Measurements from ENCODE around the gene PDE4B. TPM values are rescaled to one million over a fixed set of nuclear protein-coding genes. Genes with fewer than 3 reads are reported as not detected.

PDE4B gene
- total RNA-seq, 1 experiment from 2014 or later = 5.5 TPM

- H3K27me3 ChIP-seq (ENCODE audit: low read length) = no peaks in the 10 kb centered on the region
- H3K9me2 ChIP-seq (replicated peaks; ENCODE audit: insufficient read depth, low read length) = no peaks in the 10 kb centered on the region
- H3K4me2 ChIP-seq (ENCODE audit: low read depth, low read length, poor library complexity, severe bottlenecking) = no peak overlapping the region
- H3K36me3 ChIP-seq (ENCODE audit: insufficient read depth, low read length) = no peaks in the 10 kb centered on the region
- H3K9ac ChIP-seq (ENCODE audit: low read length) = no peak overlapping the region
- no peaks in the 10 kb centered on the region for H3K4me1 ChIP-seq (ENCODE audit: low read length)
- H2AFZ ChIP-seq (ENCODE audit: low read length) = no peak overlapping the region
- no peak overlapping the region for H3K27ac ChIP-seq (ENCODE audit: low read length)
- H3K4me3 ChIP-seq (ENCODE audit: low read length) = no peak overlapping the region
- no peaks in the 10 kb centered on the region for H4K20me1 ChIP-seq (ENCODE audit: insufficient read depth, low read depth, low read length)
- DNase-seq = no peak
- no peaks in the 10 kb centered on the region for H3K79me2 ChIP-seq (ENCODE audit: low read length)
- no peaks in the 10 kb centered on the region for H3K9me3 ChIP-seq (ENCODE audit: low read length)
These were observed 516.5 kb downstream of the PDE4B start for GRCh38 chr1:66309006-66309741.

GRCh38 chr1:66311092-66311491, 518.4 kb downstream of the PDE4B start:
- H2AFZ ChIP-seq (ENCODE audit: low read length) = no peak overlapping the region
- H4K20me1 ChIP-seq (ENCODE audit: insufficient read depth, low read depth, low read length) = no peaks in the 10 kb centered on the region
- no peaks in the 10 kb centered on the region for H3K9me2 ChIP-seq (replicated peaks; ENCODE audit: insufficient read depth, low read length)
- H3K79me2 ChIP-seq (ENCODE audit: low read length) = no peaks in the 10 kb centered on the region
- no peak overlapping the region for H3K4me3 ChIP-seq (ENCODE audit: low read length)
- no peak for DNase-seq
- no peaks in the 10 kb centered on the region for H3K9me3 ChIP-seq (ENCODE audit: low read length)
- no peak overlapping the region for H3K27ac ChIP-seq (ENCODE audit: low read length)
- no peak overlapping the region for H3K4me2 ChIP-seq (ENCODE audit: low read depth, low read length, poor library complexity, severe bottlenecking)
- no peaks in the 10 kb centered on the region for H3K27me3 ChIP-seq (ENCODE audit: low read length)
- H3K4me1 ChIP-seq (ENCODE audit: low read length) = no peaks in the 10 kb centered on the region
- H3K36me3 ChIP-seq (ENCODE audit: insufficient read depth, low read length) = no peaks in the 10 kb centered on the region
- no peak overlapping the region for H3K9ac ChIP-seq (ENCODE audit: low read length)

GRCh38 chr1:66311628-66312027, 518.9 kb downstream of the PDE4B start:
- Histone ChIP-seq H3K79me2 (ENCODE audit: low read length) (no peaks in the 10 kb centered on the region), H3K9ac (ENCODE audit: low read length) (no peak overlapping the region), H3K4me2 (ENCODE audit: low read depth, low read length, poor library complexity, severe bottlenecking) (no peak overlapping the region), H3K27ac (ENCODE audit: low read length) (no peak overlapping the region), H2AFZ (ENCODE audit: low read length) (no peak overlapping the region), H3K9me3 (ENCODE audit: low read length) (no peaks in the 10 kb centered on the region), H3K9me2 (replicated peaks; ENCODE audit: insufficient read depth, low read length) (no peaks in the 10 kb centered on the region), H4K20me1 (ENCODE audit: insufficient read depth, low read depth, low read length) (no peaks in the 10 kb centered on the region), H3K4me3 (ENCODE audit: low read length) (no peak overlapping the region), H3K36me3 (ENCODE audit: insufficient read depth, low read length) (no peaks in the 10 kb centered on the region), H3K27me3 (ENCODE audit: low read length) (no peaks in the 10 kb centered on the region), H3K4me1 (ENCODE audit: low read length) (no peaks in the 10 kb centered on the region)
- DNase-seq = no peak

GRCh38 chr1:66312271-66312990, 519.7 kb downstream of the PDE4B start:
- no peak overlapping the region for H3K27ac ChIP-seq (ENCODE audit: low read length)
- H3K27me3 ChIP-seq (ENCODE audit: low read length) = no peaks in the 10 kb centered on the region
- H3K4me2 ChIP-seq (ENCODE audit: low read depth, low read length, poor library complexity, severe bottlenecking) = no peak overlapping the region
- no peak overlapping the region for H3K4me3 ChIP-seq (ENCODE audit: low read length)
- no peak overlapping the region for H2AFZ ChIP-seq (ENCODE audit: low read length)
- no peaks in the 10 kb centered on the region for H3K4me1 ChIP-seq (ENCODE audit: low read length)
- no peaks in the 10 kb centered on the region for H3K79me2 ChIP-seq (ENCODE audit: low read length)
- H3K9ac ChIP-seq (ENCODE audit: low read length) = no peak overlapping the region
- no peaks in the 10 kb centered on the region for H4K20me1 ChIP-seq (ENCODE audit: insufficient read depth, low read depth, low read length)
- no peaks in the 10 kb centered on the region for H3K9me2 ChIP-seq (replicated peaks; ENCODE audit: insufficient read depth, low read length)
- no peak for DNase-seq
- H3K9me3 ChIP-seq (ENCODE audit: low read length) = no peaks in the 10 kb centered on the region
- H3K36me3 ChIP-seq (ENCODE audit: insufficient read depth, low read length) = no peaks in the 10 kb centered on the region

- Histone ChIP-seq H3K9me3 (ENCODE audit: low read length) (no peaks in the 10 kb centered on the region), H3K79me2 (ENCODE audit: low read length) (no peaks in the 10 kb centered on the region), H4K20me1 (ENCODE audit: insufficient read depth, low read depth, low read length) (no peaks in the 10 kb centered on the region), H3K36me3 (ENCODE audit: insufficient read depth, low read length) (no peaks in the 10 kb centered on the region), H3K9ac (ENCODE audit: low read length) (no peak overlapping the region), H3K27ac (ENCODE audit: low read length) (no peak overlapping the region), H3K4me1 (ENCODE audit: low read length) (no peaks in the 10 kb centered on the region), H3K4me3 (ENCODE audit: low read length) (no peak overlapping the region), H3K27me3 (ENCODE audit: low read length) (no peaks in the 10 kb centered on the region), H3K4me2 (ENCODE audit: low read depth, low read length, poor library complexity, severe bottlenecking) (no peak overlapping the region), H2AFZ (ENCODE audit: low read length) (no peak overlapping the region), H3K9me2 (replicated peaks; ENCODE audit: insufficient read depth, low read length) (no peaks in the 10 kb centered on the region; the same call in 1 of the 2 replicates)
- no peak for DNase-seq
These were observed 520.7 kb downstream of the PDE4B start for GRCh38 chr1:66313429-66313828.

GRCh38 chr1:66315671-66316070, 523.0 kb downstream of the PDE4B start:
- Histone ChIP-seq H3K9ac (ENCODE audit: low read length) (no peak overlapping the region), H3K9me2 (replicated peaks; ENCODE audit: insufficient read depth, low read length) (no peaks in the 10 kb centered on the region; the same call in 1 of the 2 replicates), H3K9me3 (ENCODE audit: low read length) (no peaks in the 10 kb centered on the region), H2AFZ (ENCODE audit: low read length) (no peak overlapping the region), H3K36me3 (ENCODE audit: insufficient read depth, low read length) (no peaks in the 10 kb centered on the region), H3K4me1 (ENCODE audit: low read length) (peaks cover 4% of the 10 kb centered on the region; the same call in 1 of the 2 replicates), H3K27me3 (ENCODE audit: low read length) (no peaks in the 10 kb centered on the region), H3K4me3 (ENCODE audit: low read length) (no peak overlapping the region), H3K79me2 (ENCODE audit: low read length) (no peaks in the 10 kb centered on the region), H3K4me2 (ENCODE audit: low read depth, low read length, poor library complexity, severe bottlenecking) (no peak overlapping the region), H3K27ac (ENCODE audit: low read length) (no peak overlapping the region), H4K20me1 (ENCODE audit: insufficient read depth, low read depth, low read length) (no peaks in the 10 kb centered on the region)
- DNase-seq = no peak

GRCh38 chr1:66316464-66317247, 524.0 kb downstream of the PDE4B start:
- Histone ChIP-seq H3K27ac (ENCODE audit: low read length) (no peak overlapping the region), H3K4me3 (ENCODE audit: low read length) (no peak overlapping the region), H3K4me2 (ENCODE audit: low read depth, low read length, poor library complexity, severe bottlenecking) (no peak overlapping the region), H3K79me2 (ENCODE audit: low read length) (no peaks in the 10 kb centered on the region), H3K4me1 (ENCODE audit: low read length) (peaks cover 4% of the 10 kb centered on the region; the same call in 1 of the 2 replicates), H3K9ac (ENCODE audit: low read length) (no peak overlapping the region), H3K9me3 (ENCODE audit: low read length) (no peaks in the 10 kb centered on the region), H3K36me3 (ENCODE audit: insufficient read depth, low read length) (no peaks in the 10 kb centered on the region), H3K27me3 (ENCODE audit: low read length) (no peaks in the 10 kb centered on the region), H3K9me2 (replicated peaks; ENCODE audit: insufficient read depth, low read length) (no peaks in the 10 kb centered on the region; the same call in 1 of the 2 replicates), H2AFZ (ENCODE audit: low read length) (no peak overlapping the region), H4K20me1 (ENCODE audit: insufficient read depth, low read depth, low read length) (no peaks in the 10 kb centered on the region)
- no peak for DNase-seq

GRCh38 chr1:66317248-66317515, 524.5 kb downstream of the PDE4B start:
- Histone ChIP-seq H3K36me3 (ENCODE audit: insufficient read depth, low read length) (no peaks in the 10 kb centered on the region), H3K4me1 (ENCODE audit: low read length) (peaks cover 4% of the 10 kb centered on the region; the same call in 1 of the 2 replicates), H3K4me2 (ENCODE audit: low read depth, low read length, poor library complexity, severe bottlenecking) (no peak overlapping the region), H3K27me3 (ENCODE audit: low read length) (no peaks in the 10 kb centered on the region), H3K9me2 (replicated peaks; ENCODE audit: insufficient read depth, low read length) (no peaks in the 10 kb centered on the region; the same call in 1 of the 2 replicates), H3K9ac (ENCODE audit: low read length) (no peak overlapping the region), H2AFZ (ENCODE audit: low read length) (no peak overlapping the region), H3K27ac (ENCODE audit: low read length) (no peak overlapping the region), H3K79me2 (ENCODE audit: low read length) (no peaks in the 10 kb centered on the region), H4K20me1 (ENCODE audit: insufficient read depth, low read depth, low read length) (no peaks in the 10 kb centered on the region), H3K4me3 (ENCODE audit: low read length) (no peak overlapping the region), H3K9me3 (ENCODE audit: low read length) (no peaks in the 10 kb centered on the region)
- DNase-seq = no peak
